Measurements from ENCODE around the gene PTPRN2. TPM values are rescaled to one million over a fixed set of nuclear protein-coding genes. Genes with fewer than 3 reads are reported as not detected.

The PTPRN2 gene
- polyA plus RNA-seq, 1 of the 3 experiments (the other 2 are of a cell fraction), result 4.0 TPM

DNA sequence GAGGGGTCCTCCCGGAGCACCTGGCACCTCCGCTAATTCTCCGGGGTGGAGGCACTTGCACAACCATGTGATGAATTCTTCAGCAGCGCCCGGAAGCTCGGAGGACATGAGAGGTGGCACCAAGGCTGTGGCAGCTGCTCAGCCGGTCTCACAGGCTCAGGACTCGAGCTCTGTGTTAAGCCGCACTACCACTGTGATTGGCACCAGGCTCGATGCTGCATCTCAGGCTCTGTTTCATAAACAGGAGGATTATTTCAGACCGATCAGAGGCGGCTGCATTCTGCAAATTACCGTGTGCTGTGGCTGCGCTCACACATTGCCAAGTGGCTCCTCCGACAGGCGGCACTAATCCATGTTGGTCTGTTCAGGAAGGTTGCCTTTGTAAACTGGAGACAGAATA is 755.6 kb downstream of the PTPRN2 start:
- CTCF ChIA-PET, result no interaction called here
- Histone ChIP-seq H3F3A (replicated peaks; ENCODE audit: insufficient read depth) (no peaks in the 10 kb centered on the region), H3K4me2 (no peak overlapping the region), H3K9me2 (no peaks in the 10 kb centered on the region), H3K9me3 (peaks cover 4% of the 10 kb centered on the region; the same call in 1 of the 2 replicates), H2AFZ (ENCODE audit: low read depth) (no peak overlapping the region), H3K36me3 (replicated peaks in 1 of 2; ENCODE audit: control insufficient read depth in 1 of 2, insufficient read depth in 2 of 2, low read length in 1 of 2) (no peaks in the 10 kb centered on the region), H3K79me2 (ENCODE audit: insufficient read depth) (no peaks in the 10 kb centered on the region), H3K27me3 (ENCODE audit: insufficient read depth) (no peaks in the 10 kb centered on the region), H4K20me1 (ENCODE audit: insufficient read depth) (no peaks in the 10 kb centered on the region), H3K4me3 (ENCODE audit: low read depth in 2 of 2, low read length in 1 of 2) (no peak overlapping the region), H3K27ac (ENCODE audit: low read depth in 2 of 2, low read length in 1 of 2) (no peak overlapping the region), H3K4me1 (ENCODE audit: control insufficient read depth in 1 of 2, insufficient read depth in 2 of 2, low read depth in 1 of 2, low read length in 1 of 2) (no peaks in the 10 kb centered on the region), H3K9ac (no peak overlapping the region)
- WGBS (ENCODE audit: low lambda C conversion rate), result 65% methylated on average over 16 of the region's 16 CpGs
- POLR2A ChIA-PET, result no interaction called here
- TF ChIP-seq EZH2phosphoT487 (IDR thresholded peaks at IDR 0.05; ENCODE audit: borderline replicate concordance, low read depth), result no peak
- no peak for TF ChIP-seq FOXJ3 (CRISPR knock-in tag; IDR thresholded peaks at IDR 0.05)
- TF ChIP-seq MEF2A (IDR thresholded peaks at IDR 0.05; ENCODE audit: borderline replicate concordance, low read depth), result no peak
- DNase-seq, result no peak

DNA sequence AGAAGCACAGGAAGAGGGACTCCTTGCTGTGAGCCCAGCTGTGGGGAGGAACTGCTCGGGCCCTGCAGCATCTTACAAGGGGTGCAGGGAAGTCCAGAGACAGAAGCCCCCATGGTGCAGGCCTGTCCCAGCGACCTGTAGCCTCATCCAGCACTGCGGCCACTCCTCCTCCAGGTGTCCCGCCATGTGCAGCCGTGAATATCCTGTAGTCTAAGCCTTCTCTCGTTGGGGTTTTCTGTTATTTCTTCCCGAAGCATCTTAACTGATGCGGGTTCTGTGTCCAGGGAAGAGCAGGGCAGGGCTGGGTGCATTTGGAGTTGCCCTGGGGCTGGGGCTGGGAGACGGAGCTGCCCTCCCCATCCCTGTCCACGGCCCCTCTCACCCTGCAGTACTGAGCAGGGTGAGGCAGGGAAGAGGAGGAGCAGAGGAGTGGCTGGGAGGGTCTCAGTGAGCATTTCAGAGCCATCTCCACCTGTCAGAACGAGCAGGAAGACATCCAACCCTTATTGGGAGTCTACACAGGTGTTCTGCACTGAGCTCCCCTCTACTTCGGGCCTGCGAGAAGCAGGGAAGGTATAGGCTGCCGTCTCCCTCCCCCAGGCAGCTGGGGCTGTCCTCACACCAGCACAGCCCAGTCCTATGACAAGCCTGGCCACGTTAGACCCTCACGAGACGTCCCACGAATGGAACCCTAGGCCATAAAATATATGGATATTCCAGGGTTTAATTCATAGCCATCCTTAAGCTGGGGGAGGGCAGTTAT is 756.3 kb downstream of the PTPRN2 start:
- H3F3A ChIP-seq (replicated peaks; ENCODE audit: insufficient read depth), result no peaks in the 10 kb centered on the region
- DNase-seq, result no peak
- 41% methylated on average over 18 of the region's 18 CpGs for WGBS (ENCODE audit: low lambda C conversion rate)
- no peaks in the 10 kb centered on the region for H4K20me1 ChIP-seq (ENCODE audit: insufficient read depth)
- no peaks in the 10 kb centered on the region for H3K36me3 ChIP-seq (replicated peaks in 1 of 2; ENCODE audit: control insufficient read depth in 1 of 2, insufficient read depth in 2 of 2, low read length in 1 of 2)
- ChIA-PET CTCF (no interaction called here), POLR2A (interaction anchor here (0.7 kb wide), 1 partner anchor 25 kb away, joined by 3 read pairs; no protein-coding TSS in a partner anchor)
- TF ChIP-seq, protein P1, sequence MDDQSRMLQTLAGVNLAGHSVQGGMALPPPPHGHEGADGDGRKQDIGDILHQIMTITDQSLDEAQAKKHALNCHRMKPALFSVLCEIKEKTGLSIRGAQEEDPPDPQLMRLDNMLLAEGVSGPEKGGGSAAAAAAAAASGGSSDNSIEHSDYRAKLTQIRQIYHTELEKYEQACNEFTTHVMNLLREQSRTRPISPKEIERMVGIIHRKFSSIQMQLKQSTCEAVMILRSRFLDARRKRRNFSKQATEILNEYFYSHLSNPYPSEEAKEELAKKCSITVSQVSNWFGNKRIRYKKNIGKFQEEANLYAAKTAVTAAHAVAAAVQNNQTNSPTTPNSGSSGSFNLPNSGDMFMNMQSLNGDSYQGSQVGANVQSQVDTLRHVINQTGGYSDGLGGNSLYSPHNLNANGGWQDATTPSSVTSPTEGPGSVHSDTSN (IDR thresholded peaks at IDR 0.05), result no peak
- TF ChIP-seq, protein P2, sequence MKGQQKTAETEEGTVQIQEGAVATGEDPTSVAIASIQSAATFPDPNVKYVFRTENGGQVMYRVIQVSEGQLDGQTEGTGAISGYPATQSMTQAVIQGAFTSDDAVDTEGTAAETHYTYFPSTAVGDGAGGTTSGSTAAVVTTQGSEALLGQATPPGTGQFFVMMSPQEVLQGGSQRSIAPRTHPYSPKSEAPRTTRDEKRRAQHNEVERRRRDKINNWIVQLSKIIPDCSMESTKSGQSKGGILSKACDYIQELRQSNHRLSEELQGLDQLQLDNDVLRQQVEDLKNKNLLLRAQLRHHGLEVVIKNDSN (IDR thresholded peaks at IDR 0.05; ENCODE audit: borderline replicate concordance, low read depth), result no peak
- no peak for TF ChIP-seq FOSL2 (IDR thresholded peaks at IDR 0.05; ENCODE audit: borderline replicate concordance, low read depth)
- TF ChIP-seq, protein P3, sequence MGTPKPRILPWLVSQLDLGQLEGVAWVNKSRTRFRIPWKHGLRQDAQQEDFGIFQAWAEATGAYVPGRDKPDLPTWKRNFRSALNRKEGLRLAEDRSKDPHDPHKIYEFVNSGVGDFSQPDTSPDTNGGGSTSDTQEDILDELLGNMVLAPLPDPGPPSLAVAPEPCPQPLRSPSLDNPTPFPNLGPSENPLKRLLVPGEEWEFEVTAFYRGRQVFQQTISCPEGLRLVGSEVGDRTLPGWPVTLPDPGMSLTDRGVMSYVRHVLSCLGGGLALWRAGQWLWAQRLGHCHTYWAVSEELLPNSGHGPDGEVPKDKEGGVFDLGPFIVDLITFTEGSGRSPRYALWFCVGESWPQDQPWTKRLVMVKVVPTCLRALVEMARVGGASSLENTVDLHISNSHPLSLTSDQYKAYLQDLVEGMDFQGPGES (IDR thresholded peaks at IDR 0.05; ENCODE audit: low read depth, low read length), result no peak
- no peak for TF ChIP-seq TEAD4 (IDR thresholded peaks at IDR 0.05; ENCODE audit: borderline replicate concordance, insufficient read depth)
- TF ChIP-seq SMC3 (IDR thresholded peaks at IDR 0.05; ENCODE audit: low read depth, low read length), result no peak
- no peak for TF ChIP-seq TAF1 (IDR thresholded peaks at IDR 0.05; ENCODE audit: borderline replicate concordance, low read depth, low read length)
- TF ChIP-seq, protein P4, sequence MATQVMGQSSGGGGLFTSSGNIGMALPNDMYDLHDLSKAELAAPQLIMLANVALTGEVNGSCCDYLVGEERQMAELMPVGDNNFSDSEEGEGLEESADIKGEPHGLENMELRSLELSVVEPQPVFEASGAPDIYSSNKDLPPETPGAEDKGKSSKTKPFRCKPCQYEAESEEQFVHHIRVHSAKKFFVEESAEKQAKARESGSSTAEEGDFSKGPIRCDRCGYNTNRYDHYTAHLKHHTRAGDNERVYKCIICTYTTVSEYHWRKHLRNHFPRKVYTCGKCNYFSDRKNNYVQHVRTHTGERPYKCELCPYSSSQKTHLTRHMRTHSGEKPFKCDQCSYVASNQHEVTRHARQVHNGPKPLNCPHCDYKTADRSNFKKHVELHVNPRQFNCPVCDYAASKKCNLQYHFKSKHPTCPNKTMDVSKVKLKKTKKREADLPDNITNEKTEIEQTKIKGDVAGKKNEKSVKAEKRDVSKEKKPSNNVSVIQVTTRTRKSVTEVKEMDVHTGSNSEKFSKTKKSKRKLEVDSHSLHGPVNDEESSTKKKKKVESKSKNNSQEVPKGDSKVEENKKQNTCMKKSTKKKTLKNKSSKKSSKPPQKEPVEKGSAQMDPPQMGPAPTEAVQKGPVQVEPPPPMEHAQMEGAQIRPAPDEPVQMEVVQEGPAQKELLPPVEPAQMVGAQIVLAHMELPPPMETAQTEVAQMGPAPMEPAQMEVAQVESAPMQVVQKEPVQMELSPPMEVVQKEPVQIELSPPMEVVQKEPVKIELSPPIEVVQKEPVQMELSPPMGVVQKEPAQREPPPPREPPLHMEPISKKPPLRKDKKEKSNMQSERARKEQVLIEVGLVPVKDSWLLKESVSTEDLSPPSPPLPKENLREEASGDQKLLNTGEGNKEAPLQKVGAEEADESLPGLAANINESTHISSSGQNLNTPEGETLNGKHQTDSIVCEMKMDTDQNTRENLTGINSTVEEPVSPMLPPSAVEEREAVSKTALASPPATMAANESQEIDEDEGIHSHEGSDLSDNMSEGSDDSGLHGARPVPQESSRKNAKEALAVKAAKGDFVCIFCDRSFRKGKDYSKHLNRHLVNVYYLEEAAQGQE (IDR thresholded peaks at IDR 0.05; ENCODE audit: low read depth, low read length), result no peak
- no peak for TF ChIP-seq EP300 (IDR thresholded peaks at IDR 0.05; ENCODE audit: borderline replicate concordance in 1 of 2, low read depth in 1 of 2, low read length in 1 of 2)
- TF ChIP-seq RCOR1 (IDR thresholded peaks at IDR 0.05; ENCODE audit: low read length), result no peak
- no peak for TF ChIP-seq CHD2 (IDR thresholded peaks at IDR 0.05; ENCODE audit: low read length, partially characterized antibody)
- no peak for TF ChIP-seq TCF12 (IDR thresholded peaks at IDR 0.05)
- TF ChIP-seq MEF2A (IDR thresholded peaks at IDR 0.05; ENCODE audit: borderline replicate concordance, low read depth), result no peak
- no peak for TF ChIP-seq NRF1 (IDR thresholded peaks at IDR 0.05; ENCODE audit: low read depth, low read length)
- TF ChIP-seq RXRA (IDR thresholded peaks at IDR 0.05; ENCODE audit: borderline replicate concordance, low read depth), result no peak
- TF ChIP-seq NFIC (IDR thresholded peaks at IDR 0.05; ENCODE audit: borderline replicate concordance), result no peak
- H3K4me1 ChIP-seq (ENCODE audit: control insufficient read depth in 1 of 2, insufficient read depth in 2 of 2, low read depth in 1 of 2, low read length in 1 of 2), result no peaks in the 10 kb centered on the region
- no peaks in the 10 kb centered on the region for H3K27me3 ChIP-seq (ENCODE audit: insufficient read depth)
- no peak overlapping the region for H3K9ac ChIP-seq
- H2AFZ ChIP-seq (ENCODE audit: low read depth), result no peak overlapping the region
- H3K4me3 ChIP-seq (ENCODE audit: low read depth in 2 of 2, low read length in 1 of 2), result no peak overlapping the region
- no peak overlapping the region for H3K4me2 ChIP-seq
- H3K27ac ChIP-seq (ENCODE audit: low read depth in 2 of 2, low read length in 1 of 2), result no peak overlapping the region
- H3K9me3 ChIP-seq, result peaks cover 4% of the 10 kb centered on the region; the same call in 1 of the 2 replicates
- no peaks in the 10 kb centered on the region for H3K9me2 ChIP-seq
- H3K79me2 ChIP-seq (ENCODE audit: insufficient read depth), result no peaks in the 10 kb centered on the region
